Lower leg skin (tissue), 3 donors: ENCODE measurements around the gene WNT7B.

Experiments
- CTCF ChIP-seq, 3 donors: fragments of 450-650 bp; IDR thresholded peaks; one replicate each; pipeline ENCODE4 v1.5.1; 2016; ENCODE audit warnings: antibody characterized with exemption in 3 of 3, mild to moderate bottlenecking in 3 of 3, moderate library complexity in 2 of 3
- POLR2A ChIP-seq, 2 donors: fragments of 450-650 bp; IDR thresholded peaks; one replicate each; pipeline ENCODE4 v1.6.1; 2016 to 2017; ENCODE audit warnings: antibody characterized with exemption in 2 of 2, mild to moderate bottlenecking in 1 of 2, moderate library complexity in 1 of 2

- TF ChIP-seq CTCF (IDR thresholded peaks at IDR 0.05) = no peak
- TF ChIP-seq POLR2A (IDR thresholded peaks at IDR 0.05) = no peak
These were observed 100.6 kb downstream of the WNT7B start for GRCh38 chr22:45876136-45877035.
